Skeletal muscle tissue (tissue), 4 donors: Measurements from ENCODE around the gene LTBP1. TPM values are rescaled to one million over a fixed set of nuclear protein-coding genes. Genes with fewer than 3 reads are reported as not detected.

Source experiments
- H3K27ac ChIP-seq: one replicate; pipeline ENCODE4 v1.7.0; 2013; ENCODE audit warnings: mild to moderate bottlenecking, low read depth, low read length, inconsistent platforms
- H3K27me3 ChIP-seq, 3 donors: one replicate each; pipeline ENCODE4 v1.7.0; 2013; ENCODE audit warnings: low read length in 3 of 3; ENCODE audit not compliant: control insufficient read depth in 3 of 3, insufficient read depth in 3 of 3
- H3K36me3 ChIP-seq, 3 donors: one replicate each; pipeline ENCODE4 v1.7.0; 2013; ENCODE audit warnings: low read length in 3 of 3; ENCODE audit not compliant: control insufficient read depth in 3 of 3, insufficient read depth in 3 of 3
- H3K4me1 ChIP-seq, 3 donors: one replicate each; pipeline ENCODE4 v1.7.0; 2013; ENCODE audit warnings: low read length in 3 of 3, mild to moderate bottlenecking in 3 of 3; ENCODE audit not compliant: control insufficient read depth in 3 of 3, insufficient read depth in 3 of 3
- H3K4me3 ChIP-seq, 3 donors: one replicate each; pipeline ENCODE4 v1.7.0; 2013; ENCODE audit warnings: low read length in 3 of 3
- H3K9ac ChIP-seq, 3 donors: one replicate each; pipeline ENCODE4 v1.7.0; 2013; ENCODE audit warnings: low read length in 3 of 3, mild to moderate bottlenecking in 3 of 3, moderate library complexity in 2 of 3, low read depth in 1 of 3
- H3K9me3 ChIP-seq, 3 donors: one replicate each; pipeline ENCODE4 v1.7.0; 2013; ENCODE audit warnings: low read length in 3 of 3; ENCODE audit not compliant: control insufficient read depth in 3 of 3
- total RNA-seq: library from RNA; depleted of rRNA; stranded (reverse); fragments of >200 nt; gene quantifications from one replicate; pipeline ENCODE4 v1.2.3, GENCODE V29; 2014
- donor health status: Osteomylitis.

The LTBP1 gene
- total RNA-seq, 1 donor from 2014 or later: 78.8 TPM

GRCh38 chr2:33135645-33136044, 188.9 kb downstream of the LTBP1 start:
- Histone ChIP-seq H3K4me3 (peak overlapping the region; percentile 46 to 85 (median 67)), H3K27ac (peak overlapping the region; percentile 77), H3K27me3 (no peaks in the 10 kb centered on the region), H3K9me3 (no peaks in the 10 kb centered on the region), H3K4me1 (peaks cover 17 to 30% (median 22%) of the 10 kb centered on the region in 3 donors), H3K9ac (peak overlapping the region in 2 of 3 donors; percentile 69 to 85), H3K36me3 (no peaks in the 10 kb centered on the region)

GRCh38 chr2:33136056-33136455, 189.3 kb downstream of the LTBP1 start:
- peak overlapping the region; percentile 77 for H3K27ac ChIP-seq
- no peaks in the 10 kb centered on the region for H3K27me3 ChIP-seq
- peaks cover 17 to 30% (median 22%) of the 10 kb centered on the region in 3 donors for H3K4me1 ChIP-seq
- H3K4me3 ChIP-seq: peak overlapping the region; percentile 46 to 85 (median 67)
- no peaks in the 10 kb centered on the region for H3K36me3 ChIP-seq
- H3K9ac ChIP-seq: peak overlapping the region in 1 of 3 donors; percentile 69
- H3K9me3 ChIP-seq: no peaks in the 10 kb centered on the region

- no peaks in the 10 kb centered on the region for H3K9me3 ChIP-seq
- no peak overlapping the region for H3K27ac ChIP-seq
- no peak overlapping the region for H3K9ac ChIP-seq
- H3K36me3 ChIP-seq: no peaks in the 10 kb centered on the region
- H3K4me3 ChIP-seq: peak overlapping the region in 1 of 3 donors; percentile 25
- H3K4me1 ChIP-seq: peaks cover 17 to 30% (median 22%) of the 10 kb centered on the region in 3 donors
- no peaks in the 10 kb centered on the region for H3K27me3 ChIP-seq
These were observed 189.8 kb downstream of the LTBP1 start for GRCh38 chr2:33136566-33136965.

GRCh38 chr2:33137331-33137730, 190.6 kb downstream of the LTBP1 start:
- no peaks in the 10 kb centered on the region for H3K36me3 ChIP-seq
- no peaks in the 10 kb centered on the region for H3K9me3 ChIP-seq
- H3K27me3 ChIP-seq: no peaks in the 10 kb centered on the region
- peaks cover 17 to 30% (median 22%) of the 10 kb centered on the region in 3 donors for H3K4me1 ChIP-seq
- no peak overlapping the region for H3K9ac ChIP-seq
- H3K27ac ChIP-seq: no peak overlapping the region
- H3K4me3 ChIP-seq: no peak overlapping the region

GRCh38 chr2:33139949-33140348, 193.2 kb downstream of the LTBP1 start:
- Histone ChIP-seq H3K27me3 (no peaks in the 10 kb centered on the region), H3K27ac (no peak overlapping the region), H3K4me1 (peaks cover 5 to 18% (median 10%) of the 10 kb centered on the region in 3 donors), H3K9ac (no peak overlapping the region), H3K4me3 (no peak overlapping the region), H3K36me3 (no peaks in the 10 kb centered on the region), H3K9me3 (no peaks in the 10 kb centered on the region)

- Histone ChIP-seq H3K4me3 (no peak overlapping the region), H3K27me3 (no peaks in the 10 kb centered on the region), H3K9ac (no peak overlapping the region), H3K9me3 (no peaks in the 10 kb centered on the region), H3K27ac (no peak overlapping the region), H3K4me1 (peaks cover 3 to 15% (median 13%) of the 10 kb centered on the region in 3 donors), H3K36me3 (no peaks in the 10 kb centered on the region)
These were observed 194.7 kb downstream of the LTBP1 start for GRCh38 chr2:33141476-33141875.

GRCh38 chr2:33142810-33143209, 196.1 kb downstream of the LTBP1 start:
- Histone ChIP-seq H3K4me1 (peaks cover 3 to 17% (median 14%) of the 10 kb centered on the region in 3 donors), H3K4me3 (no peak overlapping the region), H3K9ac (no peak overlapping the region), H3K27ac (no peak overlapping the region), H3K9me3 (no peaks in the 10 kb centered on the region), H3K36me3 (no peaks in the 10 kb centered on the region), H3K27me3 (no peaks in the 10 kb centered on the region)

- Histone ChIP-seq H3K4me1 (peaks cover 3 to 17% (median 14%) of the 10 kb centered on the region in 3 donors), H3K9ac (no peak overlapping the region), H3K36me3 (no peaks in the 10 kb centered on the region), H3K27me3 (no peaks in the 10 kb centered on the region), H3K27ac (no peak overlapping the region), H3K9me3 (no peaks in the 10 kb centered on the region), H3K4me3 (no peak overlapping the region)
These were observed 197.5 kb downstream of the LTBP1 start for GRCh38 chr2:33144243-33144642.

GRCh38 chr2:33145459-33145858, 198.7 kb downstream of the LTBP1 start:
- H3K4me3 ChIP-seq: no peak overlapping the region
- no peaks in the 10 kb centered on the region for H3K27me3 ChIP-seq
- H3K36me3 ChIP-seq: no peaks in the 10 kb centered on the region
- H3K4me1 ChIP-seq: peaks cover 3 to 17% (median 14%) of the 10 kb centered on the region in 3 donors
- no peak overlapping the region for H3K9ac ChIP-seq
- no peaks in the 10 kb centered on the region for H3K9me3 ChIP-seq
- H3K27ac ChIP-seq: peak overlapping the region; percentile 19

GRCh38 chr2:33146102-33146501, 199.3 kb downstream of the LTBP1 start:
- no peaks in the 10 kb centered on the region for H3K9me3 ChIP-seq
- H3K4me1 ChIP-seq: peaks cover 3 to 17% (median 14%) of the 10 kb centered on the region in 3 donors
- H3K4me3 ChIP-seq: no peak overlapping the region
- H3K36me3 ChIP-seq: no peaks in the 10 kb centered on the region
- peak overlapping the region; percentile 19 for H3K27ac ChIP-seq
- H3K27me3 ChIP-seq: no peaks in the 10 kb centered on the region
- no peak overlapping the region for H3K9ac ChIP-seq
